Activated CD8-positive, alpha-beta memory T cell treated with anti-CD3 and anti-CD28 coated beads, Interleukin-2, amount 50 U/mL, for 24 hours (primary cell): ENCODE results near the gene DEFB113.

Experiments used
- DNase-seq: peaks from one replicate; pipeline ENCODE4 v3.0.0-alpha.2; 2020; ENCODE audit errors: extremely low read depth

DEFB113 gene

GRCh38 chr6:49935387-49935786 is 34.0 kb downstream of the DEFB113 start:
- no peak for DNase-seq

GRCh38 chr6:49934770-49935169 is 34.7 kb downstream of the DEFB113 start:
- no peak for DNase-seq

DNA sequence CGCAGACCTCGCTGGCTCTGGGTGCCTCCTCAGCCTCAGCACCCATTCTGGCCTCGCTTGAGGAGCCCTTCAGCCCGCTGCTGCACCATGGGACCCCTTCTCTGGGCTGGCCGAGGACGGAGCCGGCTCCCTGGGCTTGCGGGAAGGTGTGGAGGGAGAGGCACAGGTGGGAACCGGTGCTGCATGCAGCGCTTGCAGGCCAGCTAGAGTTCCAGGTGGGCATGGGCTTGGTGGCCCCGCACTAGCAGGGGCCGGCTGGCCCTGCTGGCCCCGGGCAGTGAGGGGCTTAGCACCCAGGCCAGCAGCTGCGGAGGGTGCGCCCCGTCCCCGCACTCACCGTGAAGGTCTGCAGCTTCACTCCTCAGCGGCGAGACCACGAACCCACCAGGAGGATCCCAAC is 35.9 kb downstream of the DEFB113 start:
- DNase-seq = no peak

DNA sequence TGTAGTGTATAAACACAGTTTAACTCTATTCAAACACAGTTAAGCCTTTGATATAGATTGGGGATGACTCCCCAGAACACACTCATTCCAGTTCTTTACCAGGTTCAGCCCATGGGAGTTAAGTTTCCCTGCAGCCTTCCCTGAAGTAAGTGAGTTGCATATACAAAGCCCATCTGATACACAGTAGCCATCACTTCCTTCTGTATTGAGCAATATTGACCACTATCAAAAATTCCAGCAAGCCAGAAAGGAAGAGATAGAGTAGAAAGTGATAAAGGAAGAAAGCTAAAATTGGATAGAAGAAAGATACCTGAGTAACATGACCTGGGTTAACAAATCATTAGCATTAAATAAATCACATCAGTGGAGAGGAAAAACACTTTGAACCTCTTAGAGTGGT is 40.1 kb downstream of the DEFB113 start:
- DNase-seq = no peak

GRCh38 chr6:49923826-49924225 is 45.6 kb downstream of the DEFB113 start:
- DNase-seq = no peak

DNA sequence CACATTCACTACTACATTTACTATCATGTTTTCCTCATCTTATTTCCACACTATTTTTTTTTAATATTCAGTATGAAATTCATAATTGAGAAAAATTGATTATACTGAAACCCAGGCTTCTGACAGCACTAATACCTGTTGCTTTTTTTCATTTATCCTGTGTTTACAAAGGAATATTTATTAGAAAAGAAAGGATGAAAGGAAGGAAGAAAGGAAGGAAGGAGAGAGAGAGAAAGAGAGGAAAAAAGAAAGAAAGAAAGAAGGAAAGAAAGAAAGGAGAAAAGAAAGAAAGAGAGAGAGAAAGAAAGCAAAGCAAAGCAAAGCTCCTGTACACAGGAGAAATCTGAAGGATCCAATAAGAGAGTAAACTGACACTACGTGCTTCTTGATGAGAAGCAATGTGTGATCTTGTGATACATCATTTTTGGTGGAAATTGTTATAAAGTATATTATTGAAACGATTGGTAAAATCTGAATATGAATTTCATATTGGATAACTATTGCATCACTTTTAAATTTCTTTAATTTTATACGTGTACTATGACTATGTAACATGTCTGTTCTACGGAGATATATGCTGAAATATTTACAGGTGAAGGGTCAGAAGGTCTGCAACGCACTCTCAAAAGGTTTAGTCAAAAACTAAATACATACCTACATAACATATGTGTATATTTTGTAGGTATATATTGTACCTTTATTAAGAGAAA is 49.3 kb downstream of the DEFB113 start:
- DNase-seq = no peak

GRCh38 chr6:49919261-49919660 is 50.2 kb downstream of the DEFB113 start:
- no peak for DNase-seq

- DNase-seq = no peak
Observed at GRCh38 chr6:49918787-49919186, 50.6 kb downstream of the DEFB113 start.
